Jurkat, Clone E6-1 (cell line): ENCODE measurements around the gene ALX3.
A peak's percentile ranks its signal among the peaks of the same experiment; 100 is the strongest.
"Not testable (repeated sequence)": the region's sequence is repeated elsewhere in the genome, so short reads cannot be mapped to it uniquely, and the experiment has no call there.

Source experiments
- DNase-seq: peaks from one replicate; pipeline ENCODE4 v3.0.0-alpha.2; 2011; ENCODE audit warnings: low read depth, low spot score
- H3K4me3 ChIP-seq: 2 replicates; pipeline ENCODE4 v1.5.1; 2011; ENCODE audit warnings: mild to moderate bottlenecking, low read length, control low read depth, moderate library complexity

ALX3 gene

GRCh38 chr1:110051262-110051648 lies 19.2 kb downstream of the ALX3 start:
- no peak for DNase-seq
- H3K4me3 ChIP-seq = no peak overlapping the region

GRCh38 chr1:110050602-110051261 lies 19.7 kb downstream of the ALX3 start:
- no peak overlapping the region for H3K4me3 ChIP-seq
- DNase-seq = no peak

GRCh38 chr1:110049801-110050601 lies 20.5 kb downstream of the ALX3 start:
- no peak for DNase-seq
- H3K4me3 ChIP-seq = no peak overlapping the region

GRCh38 chr1:110048923-110049601 lies 21.4 kb downstream of the ALX3 start:
- DNase-seq = no peak

GRCh38 chr1:110048240-110048639 lies 22.2 kb downstream of the ALX3 start:
- DNase-seq = no peak
- no peak overlapping the region for H3K4me3 ChIP-seq

More at GRCh38 chr1:110048923-110049601, 21.4 kb downstream of the ALX3 start:
- H3K4me3 ChIP-seq = no peak overlapping the region

- H3K4me3 ChIP-seq = no peak overlapping the region
- DNase-seq = no peak
Measured at GRCh38 chr1:110047463-110047862, 23.0 kb downstream of the ALX3 start.

GRCh38 chr1:110043016-110043415 lies 27.5 kb downstream of the ALX3 start:
- no peak overlapping the region for H3K4me3 ChIP-seq
- DNase-seq = no peak

- H3K4me3 ChIP-seq = no peak overlapping the region
- DNase-seq = no peak
Measured at GRCh38 chr1:110040548-110040947, 29.9 kb downstream of the ALX3 start.

- DNase-seq = no peak
- H3K4me3 ChIP-seq = no peak overlapping the region
Measured at GRCh38 chr1:110039641-110040040, 30.8 kb downstream of the ALX3 start.

- no peak overlapping the region for H3K4me3 ChIP-seq
- DNase-seq = no peak
Measured at GRCh38 chr1:110038271-110038670, 32.2 kb downstream of the ALX3 start.

GRCh38 chr1:110035236-110035752 lies 35.2 kb downstream of the ALX3 start:
- H3K4me3 ChIP-seq = peak overlapping the region; percentile 65
- no peak for DNase-seq

GRCh38 chr1:110034451-110035235 lies 35.8 kb downstream of the ALX3 start, which contains the start of gene STRIP1:
STRIP1 (plus strand) TSS chr1:110034624; CDS start chr1:110034638, 14 bp downstream.
- H3K4me3 ChIP-seq = peak within 1 kb of the TSS; percentile 65
- peak; percentile 97 for DNase-seq

GRCh38 chr1:110034040-110034450 lies 36.4 kb downstream of the ALX3 start:
- peak overlapping the region; percentile 65 for H3K4me3 ChIP-seq
- DNase-seq = no peak

GRCh38 chr1:110033421-110033820 lies 37.1 kb downstream of the ALX3 start:
- H3K4me3 ChIP-seq = peak overlapping the region; percentile 65
- no peak for DNase-seq

GRCh38 chr1:110032327-110032726 lies 38.1 kb downstream of the ALX3 start:
- H3K4me3 ChIP-seq = no peak overlapping the region
- no peak for DNase-seq

GRCh38 chr1:110030687-110031086 lies 39.8 kb downstream of the ALX3 start:
- DNase-seq = not testable (repeated sequence)

GRCh38 chr1:110024613-110025012 lies 45.9 kb downstream of the ALX3 start:
- no peak overlapping the region for H3K4me3 ChIP-seq
- DNase-seq = no peak

More at GRCh38 chr1:110030687-110031086, 39.8 kb downstream of the ALX3 start:
- H3K4me3 ChIP-seq = peak overlapping the region; percentile 27

GRCh38 chr1:110021285-110021684 lies 49.2 kb downstream of the ALX3 start:
- H3K4me3 ChIP-seq = no peak overlapping the region
- DNase-seq = no peak

GRCh38 chr1:110019770-110020169 lies 50.7 kb downstream of the ALX3 start:
- no peak for DNase-seq
- H3K4me3 ChIP-seq = no peak overlapping the region
